Mucosa of descending colon (tissue), 3 donors: ENCODE data around the gene HSPA12A. TPM values are rescaled to one million over a fixed set of nuclear protein-coding genes. Genes with fewer than 3 reads are reported as not detected.

Experiments used
- ATAC-seq: fragments of 200-7000 bp; cut with Tn5 transposase; one replicate; pipeline ENCODE4 v1.9.1; 2020; ENCODE audit warnings: mild to moderate bottlenecking, moderate library complexity
- DNase-seq, 3 donors: peaks; one replicate each; pipeline ENCODE4 v3.0.0-alpha.2; 2020
- H3K36me3 ChIP-seq: fragments of 200-600 bp; one replicate; pipeline ENCODE4 v1.8.0; 2021; ENCODE audit warnings: low read depth, mild to moderate bottlenecking
- H3K4me1 ChIP-seq: fragments of 200-600 bp; one replicate; pipeline ENCODE4 v1.8.0; 2021; ENCODE audit warnings: low read depth, mild to moderate bottlenecking
- H3K4me3 ChIP-seq: fragments of 200-600 bp; one replicate; pipeline ENCODE4 v1.8.0; 2021; ENCODE audit warnings: mild to moderate bottlenecking
- H3K9me3 ChIP-seq: fragments of 200-600 bp; one replicate; pipeline ENCODE4 v1.8.0; 2021; ENCODE audit warnings: mild to moderate bottlenecking
- CTCF ChIP-seq: fragments of 200-600 bp; IDR thresholded peaks from one replicate; pipeline ENCODE4 v1.8.0; 2022; ENCODE audit warnings: antibody characterized with exemption, mild to moderate bottlenecking
- intact Hi-C, 2 donors: fragments of 100-400 bp; cut with DNase I in 1 of 2; cut with micrococcal nuclease in 1 of 2; formaldehyde crosslinking; loops; one replicate each; pipeline versions ENCODE4 v1.11.0 to v1.11.1; 2022; cut with DNase I, micrococcal nuclease
- long read RNA-seq, 2 donors: library from polyadenylated mRNA; unstranded; transcript quantifications; one replicate each; pipeline ENCODE4 v2.0.0, GENCODE V29; 2019 to 2021
- total RNA-seq, 3 donors: library from RNA; stranded (reverse); fragmentation: NEBNext Ultra II Directional in 2 of 3; extraction: Animal tissue kit (Norgen Biotek cat#: 25700) in 2 of 3; gene quantifications; one replicate each; pipeline versions ENCODE4 v1.2.1 to v1.2.4, GENCODE V29; 2021 to 2023
- donor health status: DM: no; HTN: no; CAD: no; lungs with moderate emphysema.
- donor health status: DM: no; HTN: no; CAD: no.
- donor health status: DM: no; HTN: yes; CAD: no.

HSPA12A gene
- total RNA-seq, result 10 to 100 TPM in 1 of 3 donors, 1 to 10 TPM in 2; 7.7 to 20.6 (median 8.8) TPM
- long read RNA-seq, donor 1, full-length matches to known transcripts, result 4 of 14 reads
- long read RNA-seq, donor 1, partial matches to known transcripts, result 1 of 14 reads
- long read RNA-seq, donor 1, other reads (novel, unspliced or antisense), result 9 of 14 reads
- long read RNA-seq, donor 2, partial matches to known transcripts, result 1 of 3 reads
- long read RNA-seq, donor 2, other reads (novel, unspliced or antisense), result 2 of 3 reads

GRCh38 chr10:116742367-116743265 is at the start of gene HSPA12A:
Gene HSPA12A (minus strand): TSS chr10:116742566. CDS start chr10:116742469, 97 bp downstream.
- peak; percentile 96 for ATAC-seq
- H3K4me1 ChIP-seq, result peaks cover 9% of the 10 kb centered on the region
- peak; percentile 74 to 90 (median 82) for DNase-seq
- H3K36me3 ChIP-seq, result no peaks in the 10 kb centered on the region
- intact Hi-C loops, result no loop called here
- peak within 1 kb of the TSS; percentile 32 for H3K4me3 ChIP-seq
- no peaks in the 10 kb centered on the region for H3K9me3 ChIP-seq
- no peak for TF ChIP-seq CTCF

GRCh38 chr10:116791241-116791640 is 48.9 kb upstream of the HSPA12A start:
- no peak for TF ChIP-seq CTCF
- Histone ChIP-seq H3K4me1 (peaks cover 6% of the 10 kb centered on the region), H3K9me3 (no peaks in the 10 kb centered on the region), H3K36me3 (no peaks in the 10 kb centered on the region), H3K4me3 (no peak overlapping the region)
- ATAC-seq (no peak), DNase-seq (no peak)
- intact Hi-C loops, result no loop called here

GRCh38 chr10:116787893-116788665 is 45.7 kb upstream of the HSPA12A start:
- peak; percentile 99 for TF ChIP-seq CTCF
- DNase-seq, result peak; percentile 66 to 86 (median 81)
- peak; percentile 90 for ATAC-seq
- Histone ChIP-seq H3K4me3 (no peak overlapping the region), H3K36me3 (no peaks in the 10 kb centered on the region), H3K9me3 (no peaks in the 10 kb centered on the region), H3K4me1 (peaks cover 6% of the 10 kb centered on the region)
- intact Hi-C loops, result loop anchor here (5.0 kb wide), 1 partner anchor 106 kb away; no protein-coding TSS in a partner anchor

- Histone ChIP-seq H3K4me3 (no peak overlapping the region), H3K36me3 (no peaks in the 10 kb centered on the region), H3K4me1 (peaks cover 6% of the 10 kb centered on the region), H3K9me3 (no peaks in the 10 kb centered on the region)
- ATAC-seq (no peak), DNase-seq (no peak)
- intact Hi-C loops, result loop anchor here (5.0 kb wide), 1 partner anchor 105 kb away; no protein-coding TSS in a partner anchor
- TF ChIP-seq CTCF, result no peak
Observed at GRCh38 chr10:116787053-116787659, 44.8 kb upstream of the HSPA12A start.

- no peak for TF ChIP-seq CTCF
Observed at GRCh38 chr10:116785867-116786266, 43.5 kb upstream of the HSPA12A start.

More at GRCh38 chr10:116785867-116786266, 43.5 kb upstream of the HSPA12A start:
- no peaks in the 10 kb centered on the region for H3K36me3 ChIP-seq
- H3K4me1 ChIP-seq, result peaks cover 6% of the 10 kb centered on the region
- ATAC-seq (no peak), DNase-seq (no peak)
- H3K4me3 ChIP-seq, result no peak overlapping the region
- no peaks in the 10 kb centered on the region for H3K9me3 ChIP-seq
- intact Hi-C loops, result loop anchor here (5.0 kb wide), 1 partner anchor 104 kb away; no protein-coding TSS in a partner anchor
